EL (cell line): ENCODE data around the gene FAM118B.
"Not testable (repeated sequence)": the region's sequence is repeated elsewhere in the genome, so short reads cannot be mapped to it uniquely, and the experiment has no call there.

Experiments used
- DNase-seq: peaks from one replicate; pipeline ENCODE4 v3.0.0-alpha.2; 2016

The FAM118B gene

GRCh38 chr11:126277780-126278179 lies 66.2 kb downstream of the FAM118B start:
- DNase-seq, result no peak

DNA sequence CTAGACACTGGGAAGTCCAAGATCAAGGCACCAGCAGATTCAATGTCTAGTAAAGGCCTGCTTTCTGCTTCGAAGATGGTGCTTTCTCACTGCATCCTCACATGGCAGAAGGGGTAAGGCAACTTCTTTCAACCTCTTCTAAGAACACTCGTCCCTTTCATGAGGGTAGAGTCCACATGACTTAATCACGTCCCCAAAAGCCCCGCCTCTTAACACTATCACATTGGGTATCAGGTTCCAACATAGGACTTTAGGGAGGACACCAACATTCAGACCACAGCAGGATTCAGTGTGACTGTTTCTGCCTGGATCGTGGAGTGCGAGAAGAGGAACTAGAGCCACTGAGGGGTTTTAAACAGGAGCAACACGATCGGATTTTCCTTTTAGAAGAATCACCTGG lies 67.6 kb downstream of the FAM118B start:
- no peak for DNase-seq

GRCh38 chr11:126280595-126280994 lies 69.0 kb downstream of the FAM118B start:
- DNase-seq, result no peak

DNA sequence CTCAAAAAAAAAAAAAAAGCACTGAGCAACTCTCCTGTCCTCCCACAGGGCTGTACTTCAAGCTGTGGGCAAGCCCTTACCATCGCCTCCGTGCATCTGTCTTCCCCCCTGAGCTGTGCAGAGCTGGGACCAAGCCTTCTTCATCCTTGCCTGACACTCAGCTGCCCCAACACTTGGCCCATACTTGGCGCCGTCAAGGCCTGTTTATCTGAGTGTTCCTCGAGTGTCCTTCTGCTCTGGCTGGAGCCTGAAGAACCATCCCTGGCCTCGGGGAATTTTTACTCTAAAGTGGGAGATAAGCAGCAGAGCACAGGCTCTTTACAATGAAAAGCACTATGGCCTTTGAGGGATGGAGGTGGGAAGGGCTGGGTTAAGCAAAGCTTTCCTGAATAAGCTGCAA lies 69.7 kb downstream of the FAM118B start:
- no peak for DNase-seq

DNA sequence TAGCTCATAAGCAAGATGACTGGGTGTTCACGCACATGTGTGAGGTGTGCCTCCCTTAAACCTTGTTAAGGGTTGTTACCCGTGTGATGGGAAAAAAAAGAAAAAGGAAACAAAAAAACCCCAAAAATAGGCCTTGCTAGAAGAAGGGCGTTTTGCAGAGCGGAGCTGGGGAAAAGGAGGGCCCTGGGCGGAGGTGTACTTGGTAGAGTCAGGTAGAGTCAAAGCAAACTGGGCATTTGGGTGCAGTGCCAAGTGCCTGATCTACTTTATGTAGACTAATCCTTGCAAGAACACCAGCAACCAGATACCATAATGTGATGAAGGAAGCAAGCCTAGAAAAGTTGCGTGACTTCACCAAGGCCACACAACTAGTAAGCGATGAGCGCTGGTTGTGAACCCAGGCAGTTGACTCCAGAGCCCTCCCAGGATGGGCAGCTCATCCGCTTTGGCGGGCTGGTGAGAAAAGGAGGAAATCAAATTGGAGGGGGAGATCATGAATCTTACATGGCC lies 70.1 kb downstream of the FAM118B start:
- no peak for DNase-seq

DNA sequence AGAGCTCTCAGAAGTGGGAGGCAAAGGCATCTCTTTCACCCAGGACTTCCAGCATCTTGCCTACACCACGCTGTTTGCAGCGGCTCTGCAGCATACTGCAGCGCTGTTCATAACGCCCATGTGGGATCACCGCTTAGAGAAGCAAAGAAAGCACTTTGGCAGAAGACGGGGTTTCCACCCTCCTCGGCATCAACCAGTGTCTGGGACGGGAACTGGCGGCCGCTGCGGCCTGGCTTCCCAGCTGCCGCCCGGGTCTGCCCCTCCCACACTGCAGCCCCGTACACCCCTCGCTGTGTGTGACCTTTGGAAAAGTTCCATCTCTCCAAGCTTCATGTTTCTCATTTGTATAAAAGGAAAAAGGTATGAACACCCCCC lies 70.8 kb downstream of the FAM118B start:
- peak; percentile 36 for DNase-seq

DNA sequence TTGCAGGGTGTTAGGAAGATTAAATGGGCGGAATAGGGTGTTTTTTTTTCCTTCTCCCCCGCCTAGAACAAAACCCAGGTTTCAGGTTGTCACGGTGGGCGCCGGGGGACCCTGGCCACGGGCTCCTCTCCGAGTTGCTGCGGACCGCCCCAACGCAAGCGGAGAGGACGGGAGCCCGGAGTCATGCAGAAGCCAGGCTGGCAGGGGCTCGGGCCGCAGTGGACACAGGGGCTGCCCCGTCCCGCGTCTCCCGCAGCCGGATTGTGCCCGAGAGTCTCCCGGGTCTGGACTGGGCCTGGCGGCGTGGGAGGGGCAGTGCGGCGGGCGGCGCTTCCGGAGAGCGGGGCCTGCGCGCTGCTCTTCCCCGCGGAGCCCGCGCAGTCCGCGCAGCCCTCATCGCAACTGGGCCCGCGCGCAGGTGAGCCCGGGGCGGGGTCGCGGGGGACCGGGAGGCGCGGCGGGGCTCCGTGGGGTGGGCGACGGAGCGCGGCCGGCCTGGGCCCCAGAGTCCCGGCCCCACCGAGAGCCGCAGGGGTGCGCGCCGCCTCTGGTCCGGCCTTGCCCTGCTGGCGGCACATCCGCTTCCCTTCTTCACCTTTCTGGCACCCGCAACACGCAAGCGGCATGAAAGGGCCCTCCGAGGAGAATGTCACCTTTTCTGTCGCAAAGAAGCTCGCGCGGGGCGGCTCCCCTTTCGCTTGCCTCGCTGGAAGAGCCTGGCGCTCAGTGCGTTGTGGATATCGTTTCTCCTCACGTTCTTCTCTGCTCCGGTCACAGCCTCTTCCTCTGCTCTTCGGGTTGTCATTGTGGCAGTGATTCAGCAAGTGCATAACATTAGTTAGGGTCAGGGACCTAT lies 71.4 kb downstream of the FAM118B start, which contains the start of gene TIRAP:
TIRAP (plus strand) TSS at position 358 of the 856 bp plus-strand sequence. CDS start 7,802 bp downstream, outside the sequence.
- peak; percentile 64 for DNase-seq

DNA sequence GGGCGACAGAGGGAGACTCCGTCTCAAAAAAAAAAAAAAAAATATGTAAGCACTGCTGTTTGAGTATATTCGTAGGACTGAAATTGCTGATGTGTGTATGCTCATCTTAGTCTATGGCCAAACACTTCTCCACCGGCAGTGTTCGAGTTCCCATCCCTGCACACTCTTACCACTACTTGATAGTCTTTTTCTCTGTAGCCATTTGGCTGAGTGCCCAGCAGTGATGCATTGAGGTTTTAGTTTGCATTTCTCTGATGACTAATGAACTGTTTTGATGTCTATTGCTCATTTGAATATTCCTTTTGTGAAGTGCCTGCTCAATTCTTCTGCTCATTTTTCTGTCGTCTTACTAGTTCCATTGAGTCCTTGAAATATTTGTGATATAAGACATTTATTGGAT lies 73.2 kb downstream of the FAM118B start:
- peak; percentile 96 for DNase-seq

DNA sequence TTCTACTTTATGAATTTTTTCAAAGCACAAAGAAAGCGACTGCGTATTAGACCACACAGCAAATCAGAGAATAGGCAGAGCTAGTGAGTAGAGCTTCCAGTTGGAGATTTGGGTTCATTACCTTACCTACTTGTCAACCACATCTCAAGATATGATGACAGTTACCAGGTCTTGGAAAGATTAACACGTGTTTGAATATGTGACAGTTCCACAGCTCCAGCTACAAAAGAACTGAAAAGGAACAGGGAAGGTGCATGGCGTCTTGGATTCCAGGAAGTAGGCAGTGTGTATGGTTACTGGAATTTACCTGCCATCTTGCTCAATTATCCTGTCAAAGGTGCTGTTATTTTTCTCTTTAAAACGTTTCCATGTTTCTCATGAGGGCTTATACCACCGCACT lies 76.7 kb downstream of the FAM118B start:
- no peak for DNase-seq

DNA sequence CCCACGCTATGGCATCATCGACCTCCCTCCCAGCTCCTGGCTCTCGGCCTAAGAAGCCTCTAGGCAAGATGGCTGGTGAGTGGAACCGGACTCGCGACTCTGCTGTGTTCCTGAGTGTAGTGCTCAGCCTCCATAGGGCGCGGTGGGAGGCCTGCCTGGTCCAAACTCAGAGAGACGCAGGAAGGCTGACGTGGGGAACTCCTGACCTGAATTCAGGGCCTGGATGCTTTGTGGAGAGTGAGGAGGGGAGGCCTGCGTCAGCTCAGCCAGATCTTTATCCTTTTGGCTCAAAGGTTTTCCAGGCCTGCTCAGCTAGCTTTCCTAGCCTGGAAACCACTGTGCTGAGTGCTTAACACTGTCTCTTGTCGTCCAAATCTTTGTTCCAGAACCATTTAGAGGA lies 79.3 kb downstream of the FAM118B start:
- no peak for DNase-seq

- no peak for DNase-seq
Measured at GRCh38 chr11:126293726-126294125, 82.1 kb downstream of the FAM118B start.

DNA sequence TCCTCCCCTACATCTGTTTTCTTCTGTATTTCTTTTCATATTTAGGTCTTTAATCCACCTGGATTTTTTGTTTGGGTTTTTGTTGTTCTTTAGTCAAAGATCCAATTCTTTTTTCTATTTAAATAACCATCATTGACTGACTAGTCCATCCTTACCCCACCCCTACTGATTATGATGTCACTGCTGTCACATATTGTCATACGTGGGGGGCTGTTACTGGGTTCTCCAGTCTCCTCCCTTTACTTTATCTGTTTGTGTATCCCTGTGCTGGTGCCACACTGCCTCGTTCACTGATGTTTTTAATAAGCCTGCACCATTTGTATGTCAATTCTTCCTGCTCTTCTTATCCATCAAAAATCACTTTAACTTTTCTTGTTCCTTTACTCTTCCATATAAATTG lies 85.4 kb downstream of the FAM118B start:
- no peak for DNase-seq

GRCh38 chr11:126303623-126304456 lies 92.3 kb downstream of the FAM118B start, which contains the start of gene DCPS:
Gene DCPS, plus strand, starts transcription at chr11:126304060. Its CDS starts 21 bp downstream, at chr11:126304081.
- DNase-seq, result peak; percentile 90

DNA sequence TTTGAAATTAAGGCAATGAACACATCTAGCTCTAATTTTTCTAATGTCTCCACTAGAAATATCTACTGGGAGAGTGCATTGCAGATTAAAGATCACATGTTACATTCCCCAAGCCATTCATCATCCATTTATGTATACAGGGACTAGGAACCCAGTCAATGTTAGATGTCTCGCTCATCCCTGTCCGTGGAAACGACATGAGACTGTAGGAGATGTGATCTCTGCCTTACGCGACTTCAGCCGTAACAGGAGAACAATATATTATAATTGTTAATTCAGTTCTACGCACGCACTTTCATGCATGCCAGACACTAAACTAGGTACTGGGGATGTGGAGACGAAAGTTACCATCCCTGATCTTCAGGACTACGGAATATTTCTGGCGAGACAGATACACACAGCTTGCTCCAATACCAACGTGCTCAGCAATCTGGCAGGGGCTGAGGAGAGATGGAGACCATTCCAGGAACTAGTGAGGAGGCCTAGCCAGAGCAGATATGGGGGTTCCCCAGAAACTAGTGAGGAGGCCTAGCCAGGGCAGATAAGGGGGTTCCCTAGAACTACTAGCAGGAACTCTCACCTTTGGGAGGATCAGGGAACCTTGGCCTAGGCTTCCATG lies 93.0 kb downstream of the FAM118B start:
- no peak for DNase-seq

DNA sequence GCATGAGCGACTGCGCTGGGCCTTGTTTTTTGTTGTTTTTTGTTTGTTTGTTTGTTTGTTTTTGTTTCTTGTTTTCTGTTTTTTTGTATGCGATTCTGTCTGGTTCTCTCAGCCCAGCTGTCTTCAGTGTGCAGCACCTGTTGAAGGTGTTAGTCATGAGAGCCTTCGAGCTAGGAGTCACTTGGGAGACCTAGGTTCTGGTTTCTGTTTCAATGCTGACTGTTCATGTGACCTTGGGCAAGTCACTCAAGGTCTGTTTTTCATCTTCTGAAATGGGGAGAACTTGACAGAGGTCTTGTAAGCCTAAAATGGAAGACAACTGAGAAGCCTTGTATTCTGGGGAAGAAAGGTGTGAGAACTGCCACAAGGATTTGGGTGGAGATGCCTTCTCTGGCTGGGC lies 94.1 kb downstream of the FAM118B start:
- no peak for DNase-seq

- DNase-seq, result peak; percentile 56
Measured at GRCh38 chr11:126307706-126308105, 96.1 kb downstream of the FAM118B start.

DNA sequence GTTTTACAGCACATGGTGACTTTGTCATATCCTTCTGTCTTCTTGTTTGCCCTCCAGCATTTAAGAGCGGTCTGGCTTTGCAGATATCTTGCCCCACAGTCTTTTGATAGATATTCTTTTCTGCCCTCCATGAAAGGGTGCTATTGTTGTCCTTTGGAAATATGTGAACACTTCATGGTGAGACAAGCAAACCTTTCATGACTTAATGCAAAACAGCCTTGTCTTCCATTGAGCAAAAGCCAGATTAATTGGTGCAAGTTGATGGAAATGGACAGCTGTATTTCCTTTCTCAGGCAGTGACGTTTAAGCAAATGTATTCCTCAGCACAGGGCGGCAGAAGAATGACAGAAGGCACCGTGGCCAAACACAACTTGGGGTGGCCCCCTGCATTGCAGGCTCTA lies 96.7 kb downstream of the FAM118B start:
- DNase-seq, result no peak

GRCh38 chr11:126308771-126309170 lies 97.2 kb downstream of the FAM118B start:
- not testable (repeated sequence) for DNase-seq

GRCh38 chr11:126310200-126310991 lies 98.8 kb downstream of the FAM118B start:
- DNase-seq, result peak; percentile 76

DNA sequence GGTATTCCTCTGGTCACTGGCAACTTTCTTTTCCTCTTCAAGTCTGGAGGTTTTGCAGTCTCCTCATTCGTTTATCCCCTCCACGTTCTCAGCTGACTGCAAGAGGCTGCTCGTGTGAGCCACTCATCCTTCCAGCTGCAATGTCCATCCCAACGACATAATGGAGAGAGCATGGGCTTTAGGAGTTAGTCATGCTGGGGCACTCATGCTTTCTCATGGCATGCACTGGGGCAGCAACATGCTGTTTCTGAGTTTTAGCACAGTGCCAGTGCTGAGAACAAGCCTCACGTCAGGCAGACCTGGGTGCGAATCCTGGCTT lies 99.4 kb downstream of the FAM118B start:
- DNase-seq, result no peak

GRCh38 chr11:126311401-126312291 lies 100.1 kb downstream of the FAM118B start:
- DNase-seq, result no peak
